Measurements from ENCODE around the gene TMED10.

TMED10 gene

DNA sequence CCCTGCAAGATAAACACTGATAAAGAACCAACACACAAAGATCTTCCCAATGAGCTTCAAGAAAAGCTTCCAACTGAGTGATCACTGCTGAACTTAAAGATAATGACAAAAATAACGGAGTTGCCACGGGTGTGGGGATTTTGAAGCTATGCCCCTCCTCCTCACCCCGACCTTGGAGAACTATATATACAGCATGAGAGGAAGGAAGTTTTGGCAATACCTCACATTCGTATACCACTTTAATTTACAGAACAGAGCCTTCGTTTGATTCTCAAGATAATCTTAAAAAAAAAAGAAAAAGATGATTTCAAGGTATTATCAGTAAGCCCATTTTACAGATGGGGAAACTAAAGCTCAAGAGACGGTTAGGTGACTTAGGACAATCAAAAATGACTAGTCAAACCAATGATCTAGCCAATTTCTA is 50.3 kb downstream of the TMED10 start:
- no peak for DNase-seq

DNA sequence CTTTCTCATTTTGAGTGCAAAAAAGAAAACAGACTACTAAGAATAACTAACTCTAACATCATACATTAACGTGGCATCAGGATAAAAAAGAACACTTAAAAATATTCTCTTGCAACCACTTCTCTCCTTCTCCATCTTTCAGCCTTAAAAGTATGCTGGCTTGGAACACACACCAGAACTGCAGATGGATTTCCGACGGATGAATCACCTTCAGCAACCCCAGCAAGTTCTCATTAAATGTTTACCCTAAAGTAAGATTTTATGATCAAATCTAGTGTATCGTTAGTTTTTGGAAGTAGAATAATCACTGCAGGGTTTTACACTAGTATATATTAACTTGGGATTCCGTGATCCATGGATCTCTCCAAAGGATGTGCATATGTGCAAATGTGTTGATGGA is 50.8 kb downstream of the TMED10 start:
- no peak for DNase-seq

DNA sequence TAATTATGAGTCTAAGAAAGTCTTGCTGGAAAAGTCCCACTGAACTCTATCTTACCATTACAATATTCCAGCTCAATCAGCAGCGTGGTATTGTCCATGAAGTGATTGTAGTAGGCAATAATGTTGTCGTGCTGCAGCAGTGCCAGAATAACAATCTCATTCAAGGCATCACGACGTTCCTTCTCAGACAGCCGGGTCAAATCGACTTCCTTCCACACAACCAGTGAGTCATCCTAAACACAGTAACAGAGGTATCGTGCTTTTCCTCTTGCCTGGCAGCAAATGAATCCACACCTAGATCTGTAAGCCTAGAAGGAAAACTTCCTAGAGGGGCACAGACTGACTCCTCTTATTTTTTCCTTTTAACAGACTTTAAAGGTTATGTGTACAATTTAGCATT is 52.4 kb downstream of the TMED10 start:
- no peak for DNase-seq

DNA sequence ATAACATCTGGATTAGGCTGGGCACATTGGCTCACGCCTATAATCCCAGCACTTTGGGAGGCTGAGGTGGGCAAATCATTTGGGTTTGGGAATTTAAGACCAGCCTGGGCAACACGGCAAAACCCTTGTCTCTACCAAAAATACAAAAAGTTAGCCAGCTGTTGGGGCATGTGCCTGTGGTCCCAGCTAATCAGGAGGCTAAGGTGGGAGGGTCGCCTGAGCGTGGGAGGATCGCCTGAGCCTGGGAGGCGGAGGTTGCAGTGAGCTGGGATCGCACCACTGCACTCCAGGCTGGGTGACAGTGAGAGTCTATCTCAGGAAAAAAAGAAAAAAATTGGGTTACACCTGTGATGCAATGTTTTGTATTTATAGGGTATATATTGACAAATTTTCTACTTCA is 54.9 kb downstream of the TMED10 start:
- DNase-seq: no peak

DNA sequence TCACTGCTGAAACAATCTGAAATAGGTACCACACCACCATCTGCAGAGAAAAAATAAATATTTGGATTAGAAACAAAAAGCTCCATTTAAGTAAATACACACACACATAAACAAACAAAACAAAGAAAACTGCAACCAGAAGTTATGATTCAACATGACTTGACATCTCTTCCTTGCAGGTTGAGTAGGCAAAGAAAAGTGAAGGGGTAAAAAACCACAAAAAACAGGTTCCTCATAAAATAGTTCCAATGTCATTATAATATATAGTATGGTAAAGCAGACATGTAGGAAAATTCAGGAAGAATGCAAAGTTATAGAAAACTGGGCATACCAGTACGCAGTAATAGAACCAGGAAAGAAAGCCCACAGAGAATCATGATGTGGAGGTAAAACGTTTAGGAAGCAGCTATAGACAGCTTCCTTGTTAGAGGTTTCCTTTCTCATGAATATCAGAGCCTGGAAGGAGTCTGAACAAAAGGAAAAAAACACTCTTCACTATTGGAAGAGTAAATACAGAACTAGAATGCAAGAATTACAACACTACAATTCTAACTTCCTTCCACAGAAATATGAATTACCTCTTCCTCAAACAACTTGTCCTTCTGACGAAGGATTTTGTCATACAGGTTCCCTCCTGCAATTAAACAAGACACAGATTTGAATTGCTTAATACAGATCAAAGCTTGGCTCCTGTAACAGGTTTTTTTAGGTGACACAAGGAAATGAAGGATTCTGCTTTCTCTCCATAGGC is 55.7 kb downstream of the TMED10 start:
- DNase-seq: no peak

DNA sequence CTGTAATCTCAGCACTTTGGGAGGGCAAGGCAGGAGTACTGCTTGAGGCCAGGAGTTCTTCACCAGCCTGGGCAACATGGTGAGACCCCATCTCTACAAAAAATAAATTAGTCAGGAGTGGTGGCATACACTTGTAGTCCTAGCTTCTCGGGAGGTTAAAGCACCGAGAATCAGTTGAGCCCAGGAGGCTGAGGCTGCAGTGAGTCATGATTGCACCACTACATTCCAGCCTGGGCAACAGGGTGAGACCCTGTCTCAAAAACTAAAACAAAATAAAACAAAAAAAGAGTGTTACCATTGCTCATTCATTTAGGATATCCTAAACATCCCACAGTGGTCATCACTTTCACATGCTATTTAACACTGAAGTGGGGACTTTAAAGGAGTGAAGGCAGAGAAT is 57.4 kb downstream of the TMED10 start:
- DNase-seq: no peak

DNA sequence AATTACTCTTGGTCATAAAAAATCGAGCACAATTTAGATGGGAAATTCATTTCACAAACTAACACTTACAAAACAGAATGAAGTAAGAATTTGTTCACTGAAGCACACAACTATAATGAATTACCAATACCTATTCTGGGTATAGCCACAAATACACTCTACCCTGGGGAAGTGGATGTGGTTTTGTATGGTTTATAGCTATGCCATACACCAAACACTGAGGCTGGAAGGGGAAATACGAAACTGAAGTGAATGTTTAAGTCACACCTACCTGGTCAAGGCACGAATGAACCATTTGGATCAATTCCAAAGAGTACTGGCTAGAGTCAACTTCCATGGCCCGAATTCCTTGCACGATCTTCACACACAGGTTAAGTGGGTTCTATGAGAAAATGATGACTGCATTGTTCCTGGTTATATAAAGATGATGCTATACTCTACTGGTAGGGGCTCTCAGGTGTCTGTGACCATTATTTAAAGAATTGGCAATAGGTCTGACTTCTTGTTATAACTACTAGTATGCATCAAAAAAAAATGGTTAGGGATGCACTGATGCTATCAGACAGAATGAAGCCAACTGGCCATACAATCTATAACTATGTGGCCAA is 62.4 kb downstream of the TMED10 start:
- no peak for DNase-seq

DNA sequence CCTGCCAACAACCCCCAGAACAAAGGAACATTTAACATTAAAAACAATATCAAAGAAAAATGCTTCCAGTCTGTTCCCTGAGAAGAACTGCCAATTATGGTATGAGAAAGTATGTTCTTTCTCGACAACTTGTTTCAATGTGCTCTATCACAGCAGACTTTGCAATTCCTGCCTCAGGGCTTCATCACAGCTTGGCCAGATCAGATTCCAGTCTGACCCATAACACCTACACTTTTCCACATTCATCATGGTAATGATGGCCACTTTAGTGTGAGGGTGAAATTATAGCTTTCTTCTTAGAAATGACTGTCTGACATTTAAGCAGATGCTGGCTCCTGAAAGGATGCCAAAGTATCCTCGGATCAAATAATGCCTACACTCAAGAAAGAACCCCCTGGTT is 66.5 kb downstream of the TMED10 start:
- DNase-seq: no peak

DNA sequence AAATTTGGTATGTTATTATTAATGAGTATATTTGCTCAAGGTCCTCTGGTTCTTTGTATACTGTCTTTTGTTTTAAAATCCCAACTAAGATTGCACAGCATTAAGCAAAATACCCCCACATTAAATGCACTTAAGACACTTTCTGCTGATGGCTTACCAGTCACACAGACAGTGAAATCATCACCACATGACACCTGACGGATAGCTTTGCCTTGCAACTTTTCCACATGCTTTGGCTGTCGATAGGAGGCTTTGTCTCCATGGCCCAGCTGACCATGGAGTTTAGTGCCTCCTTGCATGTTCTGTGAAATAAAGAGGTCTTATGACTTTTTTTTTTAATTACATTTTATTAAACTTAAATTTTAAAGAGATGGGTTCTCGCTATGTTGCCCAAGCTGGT is 69.2 kb downstream of the TMED10 start:
- DNase-seq: no peak

DNA sequence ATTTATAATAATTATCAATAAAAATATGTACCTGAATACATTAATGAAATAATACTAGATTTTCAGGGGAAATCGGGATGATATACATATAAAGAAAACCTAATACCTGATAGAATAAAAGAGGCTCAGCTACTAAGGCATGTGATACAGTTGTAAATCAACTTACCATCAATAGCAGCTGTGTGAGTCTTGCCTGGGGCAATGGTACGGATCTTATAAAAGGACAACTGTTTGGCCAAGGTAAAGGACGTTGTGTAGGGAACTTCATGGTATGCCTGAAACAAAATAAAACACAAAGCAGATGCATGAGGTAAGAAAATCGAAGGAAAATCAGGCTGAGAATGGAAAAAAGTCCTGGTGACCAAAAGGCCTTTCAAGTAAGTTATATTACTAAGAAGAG is 74.9 kb downstream of the TMED10 start:
- no peak for DNase-seq

DNA sequence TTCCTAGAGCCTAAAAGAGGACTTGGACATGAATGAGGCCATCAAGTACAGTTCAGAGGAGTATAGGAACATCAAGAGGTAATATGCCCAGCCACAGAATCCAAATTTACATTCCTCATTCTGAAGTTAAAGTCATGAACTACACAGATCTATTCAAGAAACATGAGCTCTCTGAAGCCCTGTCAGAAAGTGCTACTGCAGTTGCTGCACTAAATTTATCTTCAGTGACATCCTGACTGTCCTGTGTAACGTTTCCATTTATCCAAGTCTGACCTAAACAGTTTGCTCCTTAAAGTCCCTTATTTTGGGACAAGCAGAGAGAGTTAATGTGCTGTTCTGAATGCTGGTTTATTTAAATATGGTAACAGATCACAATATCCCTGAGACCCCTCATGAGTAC is 77.7 kb downstream of the TMED10 start:
- DNase-seq: no peak

DNA sequence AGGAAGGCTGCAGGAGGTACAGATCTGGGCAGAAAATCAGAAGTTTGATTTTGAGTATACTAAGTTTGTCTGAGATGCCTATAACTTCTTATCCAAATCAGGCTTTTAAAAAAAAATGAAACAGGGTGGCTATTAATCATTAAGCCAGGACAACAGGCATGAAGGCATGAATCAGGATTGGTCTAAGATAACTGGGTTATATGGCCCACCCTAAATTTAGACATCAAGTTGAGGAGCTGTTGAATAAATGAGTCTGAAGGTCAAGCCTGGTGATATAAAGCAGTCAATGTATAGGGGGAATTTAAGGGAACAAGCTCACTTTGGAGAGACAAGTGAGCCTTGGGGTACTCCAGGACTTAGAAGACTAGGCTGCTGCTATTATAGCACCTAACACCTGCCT is 78.2 kb downstream of the TMED10 start:
- no peak for DNase-seq

DNA sequence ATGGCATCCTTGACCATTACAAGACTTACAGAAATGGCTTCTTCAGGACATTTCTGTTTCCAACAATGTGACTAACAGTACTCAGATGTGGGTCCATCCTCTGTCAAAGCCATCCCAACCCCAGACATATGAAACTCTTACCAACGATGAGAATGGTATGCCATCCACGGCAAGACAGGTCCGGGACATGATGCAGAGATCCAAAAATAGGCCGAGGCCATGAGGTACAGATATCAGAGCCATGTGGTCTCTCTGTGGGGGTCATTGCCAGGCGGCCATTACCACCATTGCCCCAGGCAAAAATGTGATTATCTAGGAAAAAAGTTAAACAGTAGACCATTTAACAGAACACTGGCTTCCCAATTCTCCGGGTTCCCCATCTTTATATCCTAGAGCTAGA is 79.5 kb downstream of the TMED10 start:
- no peak for DNase-seq

DNA sequence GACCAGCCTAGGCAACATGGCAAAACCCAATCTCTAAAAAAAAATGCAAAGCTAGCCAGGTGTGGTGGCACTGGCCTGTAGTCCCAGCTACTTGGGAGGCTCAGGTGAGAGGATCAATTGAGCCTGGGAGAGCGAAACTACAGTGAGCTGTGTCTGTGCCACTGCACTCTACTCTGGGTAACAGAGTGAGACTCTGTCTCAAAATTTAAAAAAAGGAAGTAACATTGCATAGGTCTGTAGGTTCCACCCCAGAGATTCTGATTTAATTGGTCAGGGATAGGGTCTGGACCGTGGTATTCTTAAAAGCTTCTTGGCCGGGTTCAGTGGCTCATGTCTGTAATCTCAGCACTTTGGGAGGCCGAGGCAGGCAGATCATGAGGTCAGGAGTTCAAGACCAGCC is 80.7 kb downstream of the TMED10 start:
- DNase-seq: no peak

DNA sequence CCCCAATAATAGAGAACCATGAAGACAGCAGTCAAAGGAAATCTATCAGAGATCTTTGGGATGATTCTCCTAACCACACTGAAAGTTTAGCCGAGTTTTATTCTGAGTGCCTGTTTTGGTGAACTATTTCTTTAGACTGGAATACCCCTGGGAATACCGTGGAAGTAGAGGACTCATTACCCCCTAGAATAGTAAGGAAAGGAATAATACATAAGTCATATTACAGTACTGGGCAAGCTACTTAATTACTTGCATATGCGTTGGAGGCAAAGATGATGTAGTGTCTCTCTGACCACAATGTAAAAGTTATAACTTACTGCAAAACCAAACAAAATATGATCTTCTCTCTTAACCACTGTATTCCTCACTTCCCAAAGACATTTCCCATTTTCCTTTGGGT is 81.5 kb downstream of the TMED10 start:
- DNase-seq: no peak

DNA sequence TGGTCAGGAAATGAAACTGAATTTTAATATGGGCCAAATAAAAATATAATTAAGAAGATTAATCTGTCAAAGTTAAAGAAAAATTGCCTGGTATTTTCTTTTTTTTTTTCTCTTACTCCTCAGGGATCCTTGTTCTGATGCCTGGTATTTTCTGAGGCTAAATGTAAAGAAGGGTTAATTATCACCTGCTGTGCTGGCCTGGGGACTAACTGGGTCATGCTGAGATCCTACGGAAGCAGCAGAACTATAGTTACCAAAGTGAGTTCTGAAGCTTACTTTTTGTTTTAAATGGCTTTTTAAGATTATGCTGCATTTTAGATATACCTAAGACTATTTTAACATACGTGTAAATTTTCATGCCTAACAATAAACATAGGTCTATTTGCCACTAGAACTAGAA is 83.7 kb downstream of the TMED10 start:
- no peak for DNase-seq

DNA sequence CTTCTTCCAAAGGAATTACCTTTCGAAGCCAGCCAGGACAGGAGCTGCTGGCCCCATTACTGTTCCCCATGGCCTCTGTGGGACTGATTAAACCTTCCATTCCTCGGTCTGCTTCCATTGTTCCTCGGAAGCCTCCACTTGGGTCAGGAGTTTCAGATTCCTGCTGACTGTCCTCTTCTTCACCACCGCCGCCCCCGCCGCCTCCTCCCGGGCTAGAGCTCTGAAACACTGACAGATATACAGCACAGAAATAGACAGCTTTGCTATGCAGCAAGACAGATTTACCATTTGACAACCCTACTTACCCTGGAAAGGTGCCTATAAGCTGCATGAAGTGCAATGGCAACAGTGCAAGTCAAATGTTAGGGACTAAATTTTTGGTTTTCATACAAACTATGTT is 85.2 kb downstream of the TMED10 start:
- no peak for DNase-seq

DNA sequence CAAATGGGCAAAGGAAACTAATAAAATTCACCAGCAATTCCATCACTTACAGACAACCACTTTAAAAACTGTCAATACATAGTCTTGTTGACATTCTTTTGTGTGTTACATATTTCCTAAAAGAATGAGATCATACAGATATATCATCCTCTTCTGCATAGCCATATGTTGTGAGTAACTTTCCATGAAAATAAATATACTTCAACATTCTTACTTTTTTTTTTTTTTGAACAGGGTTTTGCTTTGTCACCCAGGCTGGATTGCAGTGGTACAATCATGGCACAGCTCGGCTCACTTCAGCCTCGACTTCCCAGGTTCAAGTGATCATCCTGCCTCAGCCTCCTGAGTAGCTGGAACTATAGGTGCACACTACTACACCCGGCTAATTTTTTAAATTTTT is 86.1 kb downstream of the TMED10 start:
- DNase-seq: no peak

DNA sequence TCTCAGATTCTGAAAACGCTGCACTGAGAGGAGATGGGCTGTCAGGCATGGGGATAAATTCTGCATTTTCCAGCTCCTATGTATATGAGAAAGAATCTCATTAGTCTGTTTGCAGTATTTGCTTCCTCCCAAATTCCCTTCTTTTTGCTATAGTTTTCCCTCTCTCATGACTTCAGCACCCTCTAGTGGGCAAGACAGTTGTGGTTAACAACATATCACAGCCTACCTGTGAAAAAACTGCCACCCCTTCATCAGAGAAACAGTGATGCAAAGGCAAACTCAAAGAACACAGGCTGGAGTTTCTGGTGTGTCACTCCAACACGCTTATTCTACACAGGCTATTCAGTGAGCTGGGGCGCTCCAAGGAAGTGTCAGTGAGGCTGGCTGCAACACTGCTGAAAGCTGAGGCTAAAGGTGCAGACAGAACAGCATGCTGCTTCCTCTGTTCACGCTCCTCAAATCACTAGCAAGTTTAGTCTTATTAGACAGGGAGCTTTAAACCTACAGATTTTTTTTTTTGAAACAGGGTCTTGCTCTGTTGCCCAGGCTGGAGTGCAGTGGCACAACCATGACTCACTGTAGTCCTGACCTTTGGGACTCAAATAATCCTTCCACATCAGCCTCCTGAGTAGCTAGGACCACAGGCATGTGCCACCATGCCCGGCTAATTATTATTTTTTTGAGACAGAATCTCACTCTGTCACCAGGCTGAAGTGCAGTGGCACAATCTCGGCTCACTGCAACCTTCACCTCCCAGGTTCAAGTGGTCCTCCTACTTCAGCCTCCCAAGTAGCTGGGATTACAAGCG is 87.6 kb downstream of the TMED10 start:
- no peak for DNase-seq

DNA sequence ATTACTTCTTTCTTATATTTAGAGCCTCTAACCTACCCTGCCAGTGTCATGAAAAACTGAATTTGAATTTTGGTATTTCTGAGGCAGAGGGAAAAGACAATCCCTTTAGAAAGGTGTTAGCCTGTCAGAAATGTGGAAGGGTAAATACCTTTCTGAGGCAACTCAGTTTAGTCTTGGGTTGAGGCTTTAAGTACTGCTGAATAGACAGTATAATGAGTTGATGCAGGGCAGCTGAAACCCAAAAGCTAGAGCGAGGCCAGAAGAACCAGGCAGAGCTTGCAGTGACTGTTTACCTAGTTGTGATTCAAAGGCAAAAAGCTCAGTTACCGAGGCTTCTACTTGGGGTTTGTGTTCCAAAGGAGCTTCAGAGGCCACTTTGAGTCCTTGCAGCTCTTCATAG is 88.3 kb downstream of the TMED10 start:
- DNase-seq: no peak

DNA sequence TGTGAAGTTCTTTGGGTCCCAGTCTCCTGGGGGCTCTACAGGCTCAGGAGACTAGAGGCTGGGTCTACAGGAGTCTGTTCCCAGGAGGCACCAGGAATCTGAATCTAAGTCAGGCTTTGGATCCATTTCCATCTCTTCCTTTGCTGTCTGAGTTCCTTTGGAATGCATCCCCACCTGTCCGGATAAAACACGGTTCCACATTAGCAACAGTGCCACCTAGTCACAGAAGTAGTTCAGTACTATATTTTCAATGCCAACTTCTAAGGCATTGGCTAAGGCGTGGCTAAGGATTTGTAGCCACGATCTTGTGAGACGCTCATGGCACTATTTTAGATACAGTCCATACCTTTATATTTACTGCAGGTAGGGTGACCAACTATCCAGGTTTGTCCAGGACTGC is 91.9 kb downstream of the TMED10 start:
- no peak for DNase-seq

DNA sequence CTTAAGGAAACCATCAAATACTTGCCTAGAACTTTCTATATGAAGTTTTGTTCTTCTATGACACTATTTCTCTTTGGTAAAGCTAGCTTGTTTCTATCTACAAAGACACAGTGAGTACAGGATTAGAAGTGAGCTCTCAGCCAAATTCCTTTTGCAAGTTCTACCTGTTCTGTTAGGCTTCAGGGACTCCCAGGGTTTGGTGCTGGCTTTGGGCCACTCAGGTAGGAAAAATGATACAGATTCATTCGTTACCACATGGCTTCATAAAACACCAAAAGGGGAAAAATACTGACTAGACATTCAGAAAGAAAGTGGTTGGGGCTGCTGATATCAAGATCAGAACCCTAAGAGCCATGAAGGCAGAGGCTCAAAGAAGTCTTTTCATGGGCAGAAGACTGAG is 93.1 kb downstream of the TMED10 start:
- no peak for DNase-seq

DNA sequence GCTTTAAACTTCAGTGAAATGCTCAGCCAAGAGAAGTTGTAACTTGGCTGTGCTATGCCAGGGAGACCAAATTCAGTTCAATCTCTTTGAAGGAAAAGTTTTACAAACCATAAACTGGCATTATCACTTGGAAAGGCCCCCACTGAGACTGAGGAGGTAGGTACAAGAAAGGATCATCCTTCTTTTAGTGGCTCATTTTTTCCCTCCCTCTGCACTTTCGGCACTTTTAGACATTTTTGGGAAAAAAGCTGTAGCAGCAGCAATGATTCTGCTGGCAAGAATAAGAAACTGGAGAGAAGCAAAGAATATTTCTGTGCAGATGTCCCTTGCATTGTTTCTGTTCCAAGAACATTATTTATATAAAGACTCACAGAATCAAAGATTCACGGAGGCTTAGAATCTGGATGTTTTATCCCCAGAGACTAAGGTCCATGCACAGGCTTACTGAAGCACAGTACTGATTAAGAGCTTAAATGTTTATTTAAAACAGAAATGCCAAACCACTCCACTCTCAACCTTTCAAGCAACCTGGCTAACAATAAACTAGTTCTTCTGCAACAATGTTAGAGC is 94.7 kb downstream of the TMED10 start:
- no peak for DNase-seq
